Measurements from ENCODE around the gene CARD10. TPM values are rescaled to one million over a fixed set of nuclear protein-coding genes. Genes with fewer than 3 reads are reported as not detected.

CARD10 gene
- total and polyA plus RNA-seq, 2 of the 8 experiments (the other 6 are each of a cell fraction or from before 2014, with no cell fraction given): 13.5 to 14.4 TPM

GRCh38 chr22:37565830-37566229, 46.6 kb upstream of the CARD10 start (continued):
- TF ChIP-seq, protein P1, sequence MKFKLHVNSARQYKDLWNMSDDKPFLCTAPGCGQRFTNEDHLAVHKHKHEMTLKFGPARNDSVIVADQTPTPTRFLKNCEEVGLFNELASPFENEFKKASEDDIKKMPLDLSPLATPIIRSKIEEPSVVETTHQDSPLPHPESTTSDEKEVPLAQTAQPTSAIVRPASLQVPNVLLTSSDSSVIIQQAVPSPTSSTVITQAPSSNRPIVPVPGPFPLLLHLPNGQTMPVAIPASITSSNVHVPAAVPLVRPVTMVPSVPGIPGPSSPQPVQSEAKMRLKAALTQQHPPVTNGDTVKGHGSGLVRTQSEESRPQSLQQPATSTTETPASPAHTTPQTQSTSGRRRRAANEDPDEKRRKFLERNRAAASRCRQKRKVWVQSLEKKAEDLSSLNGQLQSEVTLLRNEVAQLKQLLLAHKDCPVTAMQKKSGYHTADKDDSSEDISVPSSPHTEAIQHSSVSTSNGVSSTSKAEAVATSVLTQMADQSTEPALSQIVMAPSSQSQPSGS (IDR thresholded peaks at IDR 0.05; ENCODE audit: low read length): no peak
- no peak for TF ChIP-seq RXRA (IDR thresholded peaks at IDR 0.05; ENCODE audit: insufficient read depth, low read depth, low read length)
